Measurements from ENCODE around the gene DDX18. TPM values are rescaled to one million over a fixed set of nuclear protein-coding genes. Genes with fewer than 3 reads are reported as not detected.

The DDX18 gene
- total and polyA plus RNA-seq, 10 of the 15 experiments (the other 5 are each of a cell fraction or from before 2014, with no cell fraction given) = 54.3 to 110 (median 74.9) TPM

- H3K9ac ChIP-seq (ENCODE audit: control insufficient read depth, insufficient read depth, low read length) = no peak overlapping the region
- FAIRE-seq (no peak), DNase-seq (ENCODE audit: low read depth, low spot score) (no peak), ATAC-seq (no peak)
- H3K27ac ChIP-seq (ENCODE audit: control insufficient read depth, insufficient read depth) = no peak overlapping the region
- in situ Hi-C loops (cut with MboI) (no loop called here), intact Hi-C loops (cut with micrococcal nuclease; ENCODE audit: unreplicated experiment) (loop anchor here (5.0 kb wide), 1 partner anchor 1279 kb away; no protein-coding TSS in a partner anchor)
- H3K36me3 ChIP-seq (ENCODE audit: control insufficient read depth in 2 of 2, insufficient read depth in 2 of 2, low read length in 1 of 2) = no peaks in the 10 kb centered on the region
- H3K4me2 ChIP-seq (ENCODE audit: control insufficient read depth, insufficient read depth) = no peak overlapping the region
- ChIA-PET RAD21 (ENCODE audit: unreplicated experiment) (no interaction called here), CTCF (interaction anchor here (1.1 to 3.4 kb wide), 6 partner anchors 8 to 322 kb away, joined by 3 to 27 read pairs (median 7); partner anchors contain the start of gene DDX18), POLR2A (no interaction called here), SMC1A (ENCODE audit: uncharacterized antibody, unreplicated experiment) (interaction anchor here (0.7 to 2.6 kb wide), 3 partner anchors 198 to 316 kb away, joined by 3 to 13 read pairs (median 5); no protein-coding TSS in a partner anchor)
- no TSS peak for BruUV-seq (replicated peaks)
- no peaks in the 10 kb centered on the region for H4K20me1 ChIP-seq (ENCODE audit: control insufficient read depth, insufficient read depth)
- no peaks in the 10 kb centered on the region for H3K79me2 ChIP-seq (ENCODE audit: control insufficient read depth, insufficient read depth, low read length)
- no peaks in the 10 kb centered on the region for H3K27me3 ChIP-seq (replicated peaks in 1 of 2; ENCODE audit: control insufficient read depth in 2 of 2, insufficient read depth in 2 of 2, low read length in 1 of 2)
- no peak overlapping the region for H2AFZ ChIP-seq (ENCODE audit: control insufficient read depth, low read depth, low read length)
- H3K9me3 ChIP-seq (replicated peaks; ENCODE audit: control insufficient read depth, insufficient read depth, low read length) = no peaks in the 10 kb centered on the region
- no peaks in the 10 kb centered on the region for H3K4me1 ChIP-seq (ENCODE audit: control insufficient read depth, insufficient read depth, low read length)
- no peak overlapping the region for H3K4me3 ChIP-seq
- TF ChIP-seq SKIL (IDR thresholded peaks at IDR 0.05; ENCODE audit: low read depth, poor library complexity, severe bottlenecking) = no peak
- TF ChIP-seq SREBF2 (IDR thresholded peaks at IDR 0.05; ENCODE audit: low read length) = no peak
- no peak for TF ChIP-seq CHD1 (IDR thresholded peaks at IDR 0.05; ENCODE audit: low read depth, low read length)
- no peak for TF ChIP-seq NR2C1 (IDR thresholded peaks at IDR 0.05)
- TF ChIP-seq E2F8 (IDR thresholded peaks at IDR 0.05; ENCODE audit: low read depth, partially characterized antibody) = no peak
- no peak for TF ChIP-seq ZSCAN29 (IDR thresholded peaks at IDR 0.05)
- TF ChIP-seq ATF7 (IDR thresholded peaks at IDR 0.05; ENCODE audit: low read depth) = no peak
- no peak for TF ChIP-seq RELA (IDR thresholded peaks at IDR 0.05; ENCODE audit: borderline replicate concordance, partially characterized antibody)
- no peak for TF ChIP-seq SP1 (IDR thresholded peaks at IDR 0.05; ENCODE audit: low read depth, low read length)
- TF ChIP-seq LARP7 (IDR thresholded peaks at IDR 0.05) = no peak
- TF ChIP-seq HSF1 (IDR thresholded peaks at IDR 0.05; ENCODE audit: low read depth, low read length) = no peak
- TF ChIP-seq ATF2 (IDR thresholded peaks at IDR 0.05; ENCODE audit: low read length) = no peak
- no peak for TF ChIP-seq NFXL1 (IDR thresholded peaks at IDR 0.05; ENCODE audit: borderline replicate concordance)
- TF ChIP-seq MXI1 (IDR thresholded peaks at IDR 0.05; ENCODE audit: low read depth, low read length) = no peak
- no peak for TF ChIP-seq SMC3 (IDR thresholded peaks at IDR 0.05; ENCODE audit: borderline replicate concordance, low read length)
- TF ChIP-seq FOS (IDR thresholded peaks at IDR 0.05; ENCODE audit: borderline replicate concordance, extremely low read depth, insufficient read length) = no peak
- TF ChIP-seq IRF5 (IDR thresholded peaks at IDR 0.05; ENCODE audit: borderline replicate concordance) = no peak
Observed at GRCh38 chr2:117786520-117786919, 28.0 kb upstream of the DDX18 start.
